Measurements from ENCODE around the gene RAB40A.

DNA sequence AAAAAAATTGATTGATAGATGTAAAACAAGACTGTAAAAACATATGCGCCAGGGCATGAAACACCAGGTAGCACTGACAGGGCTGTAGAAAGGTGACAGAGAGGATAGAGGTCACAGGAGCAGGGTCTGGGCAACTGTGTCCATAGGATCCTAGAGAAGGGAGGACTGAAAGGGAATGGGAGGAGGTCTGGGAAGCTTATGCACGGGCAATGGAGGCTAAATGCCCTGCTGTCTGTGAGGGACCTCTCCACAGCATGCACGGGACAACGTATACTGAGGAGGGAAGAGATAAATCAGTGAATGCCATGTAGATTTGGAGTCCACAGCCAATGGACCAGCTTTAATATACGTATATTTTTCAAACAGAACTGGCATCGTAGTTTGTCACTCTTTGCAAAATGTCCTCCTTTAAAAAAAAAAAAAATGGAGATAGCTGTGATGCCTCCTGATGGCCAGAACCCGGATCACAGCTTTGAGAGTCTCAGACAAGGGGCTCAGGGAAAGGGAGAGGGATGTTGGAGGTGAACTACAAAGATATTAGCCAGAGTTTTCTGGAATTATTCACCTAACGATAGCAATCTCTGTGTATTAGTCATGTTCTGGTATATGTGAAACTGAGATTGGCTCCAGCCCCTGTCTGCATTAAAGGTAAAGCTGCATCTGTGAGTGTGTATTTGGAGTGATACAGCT is 16.0 kb downstream of the RAB40A start:
- no peak for TF ChIP-seq REST (tag by site-specific recombination; IDR thresholded peaks at IDR 0.05)
- TF ChIP-seq, protein P1, sequence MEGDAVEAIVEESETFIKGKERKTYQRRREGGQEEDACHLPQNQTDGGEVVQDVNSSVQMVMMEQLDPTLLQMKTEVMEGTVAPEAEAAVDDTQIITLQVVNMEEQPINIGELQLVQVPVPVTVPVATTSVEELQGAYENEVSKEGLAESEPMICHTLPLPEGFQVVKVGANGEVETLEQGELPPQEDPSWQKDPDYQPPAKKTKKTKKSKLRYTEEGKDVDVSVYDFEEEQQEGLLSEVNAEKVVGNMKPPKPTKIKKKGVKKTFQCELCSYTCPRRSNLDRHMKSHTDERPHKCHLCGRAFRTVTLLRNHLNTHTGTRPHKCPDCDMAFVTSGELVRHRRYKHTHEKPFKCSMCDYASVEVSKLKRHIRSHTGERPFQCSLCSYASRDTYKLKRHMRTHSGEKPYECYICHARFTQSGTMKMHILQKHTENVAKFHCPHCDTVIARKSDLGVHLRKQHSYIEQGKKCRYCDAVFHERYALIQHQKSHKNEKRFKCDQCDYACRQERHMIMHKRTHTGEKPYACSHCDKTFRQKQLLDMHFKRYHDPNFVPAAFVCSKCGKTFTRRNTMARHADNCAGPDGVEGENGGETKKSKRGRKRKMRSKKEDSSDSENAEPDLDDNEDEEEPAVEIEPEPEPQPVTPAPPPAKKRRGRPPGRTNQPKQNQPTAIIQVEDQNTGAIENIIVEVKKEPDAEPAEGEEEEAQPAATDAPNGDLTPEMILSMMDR (tag by site-specific recombination; IDR thresholded peaks at IDR 0.05), result no peak
- no peak for TF ChIP-seq ZNF157 (tag by site-specific recombination; IDR thresholded peaks at IDR 0.05)
- TF ChIP-seq ZBTB21 (tag by site-specific recombination; IDR thresholded peaks at IDR 0.05), result no peak
- no peak for TF ChIP-seq YY1 (tag by site-specific recombination; IDR thresholded peaks at IDR 0.05)
- TF ChIP-seq ZNF324 (tag by site-specific recombination; IDR thresholded peaks at IDR 0.05), result no peak
- no peak for TF ChIP-seq ZNF175 (tag by site-specific recombination; IDR thresholded peaks at IDR 0.05)
- TF ChIP-seq, protein P2, sequence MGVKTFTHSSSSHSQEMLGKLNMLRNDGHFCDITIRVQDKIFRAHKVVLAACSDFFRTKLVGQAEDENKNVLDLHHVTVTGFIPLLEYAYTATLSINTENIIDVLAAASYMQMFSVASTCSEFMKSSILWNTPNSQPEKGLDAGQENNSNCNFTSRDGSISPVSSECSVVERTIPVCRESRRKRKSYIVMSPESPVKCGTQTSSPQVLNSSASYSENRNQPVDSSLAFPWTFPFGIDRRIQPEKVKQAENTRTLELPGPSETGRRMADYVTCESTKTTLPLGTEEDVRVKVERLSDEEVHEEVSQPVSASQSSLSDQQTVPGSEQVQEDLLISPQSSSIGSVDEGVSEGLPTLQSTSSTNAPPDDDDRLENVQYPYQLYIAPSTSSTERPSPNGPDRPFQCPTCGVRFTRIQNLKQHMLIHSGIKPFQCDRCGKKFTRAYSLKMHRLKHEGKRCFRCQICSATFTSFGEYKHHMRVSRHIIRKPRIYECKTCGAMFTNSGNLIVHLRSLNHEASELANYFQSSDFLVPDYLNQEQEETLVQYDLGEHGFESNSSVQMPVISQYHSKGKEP (tag by site-specific recombination; IDR thresholded peaks at IDR 0.05), result no peak
- no peak for TF ChIP-seq ZNF510 (tag by site-specific recombination; IDR thresholded peaks at IDR 0.05; ENCODE audit: insufficient replicate concordance)
- TF ChIP-seq ZNF707 (tag by site-specific recombination; IDR thresholded peaks at IDR 0.05), result no peak
- TF ChIP-seq OSR2 (tag by site-specific recombination; IDR thresholded peaks at IDR 0.05), result no peak
- no peak for TF ChIP-seq TCF7L2 (IDR thresholded peaks at IDR 0.05; ENCODE audit: borderline replicate concordance, low read depth, low read length)
- no peak for TF ChIP-seq ZBTB26 (tag by site-specific recombination; optimal IDR thresholded peaks at IDR 0.05)
- no peak for TF ChIP-seq ZNF623 (tag by site-specific recombination; IDR thresholded peaks at IDR 0.05)
